ENCODE measurements around the gene IFNAR1. TPM values are rescaled to one million over a fixed set of nuclear protein-coding genes. Genes with fewer than 3 reads are reported as not detected.

The IFNAR1 gene
- total and polyA plus RNA-seq, 9 of the 15 experiments (the other 6 are each of a cell fraction or from before 2014, with no cell fraction given) = 8.6 to 31.8 (median 14.8) TPM

DNA sequence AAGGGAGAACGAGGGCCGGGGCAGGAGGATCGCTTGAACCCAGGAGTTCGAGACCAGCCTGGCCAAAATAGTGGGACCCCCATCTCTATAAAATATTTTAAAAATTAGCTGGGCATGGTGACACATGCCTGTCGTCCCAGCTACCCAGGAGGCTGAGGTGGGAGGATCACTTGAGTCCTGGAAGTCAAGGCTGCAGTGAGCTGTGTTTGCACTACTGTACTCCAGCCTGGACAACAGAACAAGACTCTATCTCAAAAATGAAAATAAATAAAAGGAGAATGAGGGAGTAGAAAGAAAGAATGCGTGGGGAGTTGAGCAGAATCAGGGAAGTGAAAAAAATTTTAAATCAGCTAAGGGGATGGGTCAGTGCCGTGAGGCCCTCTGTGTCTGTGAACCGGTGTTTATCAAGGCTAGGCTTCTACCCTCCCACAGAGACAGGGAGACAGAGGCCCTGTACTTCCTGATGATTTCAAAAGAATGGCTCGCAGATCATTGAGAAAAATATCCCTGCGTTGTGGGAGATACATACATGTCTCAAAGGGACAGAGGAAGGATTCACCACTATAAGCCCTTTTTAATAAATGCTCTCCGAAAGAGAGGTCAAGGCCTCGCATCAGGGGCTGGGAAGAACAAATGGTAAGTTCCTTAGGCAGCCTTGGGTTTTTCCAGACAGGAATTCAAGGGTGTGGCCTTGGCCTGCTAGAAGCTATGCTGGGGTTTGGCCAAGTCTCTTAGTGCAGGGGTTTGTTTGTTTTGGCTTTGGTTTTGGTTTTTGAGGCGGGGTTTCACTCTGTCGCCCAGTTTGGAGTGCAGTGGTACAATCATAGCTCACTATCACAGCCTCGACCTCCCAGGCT, 37.9 kb upstream of the IFNAR1 start (continued):
- TF ChIP-seq, protein P1, sequence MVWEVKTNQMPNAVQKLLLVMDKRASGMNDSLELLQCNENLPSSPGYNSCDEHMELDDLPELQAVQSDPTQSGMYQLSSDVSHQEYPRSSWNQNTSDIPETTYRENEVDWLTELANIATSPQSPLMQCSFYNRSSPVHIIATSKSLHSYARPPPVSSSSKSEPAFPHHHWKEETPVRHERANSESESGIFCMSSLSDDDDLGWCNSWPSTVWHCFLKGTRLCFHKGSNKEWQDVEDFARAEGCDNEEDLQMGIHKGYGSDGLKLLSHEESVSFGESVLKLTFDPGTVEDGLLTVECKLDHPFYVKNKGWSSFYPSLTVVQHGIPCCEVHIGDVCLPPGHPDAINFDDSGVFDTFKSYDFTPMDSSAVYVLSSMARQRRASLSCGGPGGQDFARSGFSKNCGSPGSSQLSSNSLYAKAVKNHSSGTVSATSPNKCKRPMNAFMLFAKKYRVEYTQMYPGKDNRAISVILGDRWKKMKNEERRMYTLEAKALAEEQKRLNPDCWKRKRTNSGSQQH (CRISPR knock-in tag; IDR thresholded peaks at IDR 0.05) = no peak
- no peak for TF ChIP-seq ZNF444 (CRISPR knock-in tag; IDR thresholded peaks at IDR 0.05)
- no peak for TF ChIP-seq RFX5 (IDR thresholded peaks at IDR 0.05; ENCODE audit: low read depth, low read length)
- no peak for TF ChIP-seq ILK (tag; IDR thresholded peaks at IDR 0.05; ENCODE audit: borderline replicate concordance, low read depth)
- TF ChIP-seq, protein P2, sequence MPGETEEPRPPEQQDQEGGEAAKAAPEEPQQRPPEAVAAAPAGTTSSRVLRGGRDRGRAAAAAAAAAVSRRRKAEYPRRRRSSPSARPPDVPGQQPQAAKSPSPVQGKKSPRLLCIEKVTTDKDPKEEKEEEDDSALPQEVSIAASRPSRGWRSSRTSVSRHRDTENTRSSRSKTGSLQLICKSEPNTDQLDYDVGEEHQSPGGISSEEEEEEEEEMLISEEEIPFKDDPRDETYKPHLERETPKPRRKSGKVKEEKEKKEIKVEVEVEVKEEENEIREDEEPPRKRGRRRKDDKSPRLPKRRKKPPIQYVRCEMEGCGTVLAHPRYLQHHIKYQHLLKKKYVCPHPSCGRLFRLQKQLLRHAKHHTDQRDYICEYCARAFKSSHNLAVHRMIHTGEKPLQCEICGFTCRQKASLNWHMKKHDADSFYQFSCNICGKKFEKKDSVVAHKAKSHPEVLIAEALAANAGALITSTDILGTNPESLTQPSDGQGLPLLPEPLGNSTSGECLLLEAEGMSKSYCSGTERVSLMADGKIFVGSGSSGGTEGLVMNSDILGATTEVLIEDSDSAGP (CRISPR knock-in tag; IDR thresholded peaks at IDR 0.05) = no peak
- no peak for TF ChIP-seq RFX7 (CRISPR knock-in tag; IDR thresholded peaks at IDR 0.05)
- TF ChIP-seq SRF (CRISPR knock-in tag; IDR thresholded peaks at IDR 0.05) = no peak
- TF ChIP-seq, protein P3, sequence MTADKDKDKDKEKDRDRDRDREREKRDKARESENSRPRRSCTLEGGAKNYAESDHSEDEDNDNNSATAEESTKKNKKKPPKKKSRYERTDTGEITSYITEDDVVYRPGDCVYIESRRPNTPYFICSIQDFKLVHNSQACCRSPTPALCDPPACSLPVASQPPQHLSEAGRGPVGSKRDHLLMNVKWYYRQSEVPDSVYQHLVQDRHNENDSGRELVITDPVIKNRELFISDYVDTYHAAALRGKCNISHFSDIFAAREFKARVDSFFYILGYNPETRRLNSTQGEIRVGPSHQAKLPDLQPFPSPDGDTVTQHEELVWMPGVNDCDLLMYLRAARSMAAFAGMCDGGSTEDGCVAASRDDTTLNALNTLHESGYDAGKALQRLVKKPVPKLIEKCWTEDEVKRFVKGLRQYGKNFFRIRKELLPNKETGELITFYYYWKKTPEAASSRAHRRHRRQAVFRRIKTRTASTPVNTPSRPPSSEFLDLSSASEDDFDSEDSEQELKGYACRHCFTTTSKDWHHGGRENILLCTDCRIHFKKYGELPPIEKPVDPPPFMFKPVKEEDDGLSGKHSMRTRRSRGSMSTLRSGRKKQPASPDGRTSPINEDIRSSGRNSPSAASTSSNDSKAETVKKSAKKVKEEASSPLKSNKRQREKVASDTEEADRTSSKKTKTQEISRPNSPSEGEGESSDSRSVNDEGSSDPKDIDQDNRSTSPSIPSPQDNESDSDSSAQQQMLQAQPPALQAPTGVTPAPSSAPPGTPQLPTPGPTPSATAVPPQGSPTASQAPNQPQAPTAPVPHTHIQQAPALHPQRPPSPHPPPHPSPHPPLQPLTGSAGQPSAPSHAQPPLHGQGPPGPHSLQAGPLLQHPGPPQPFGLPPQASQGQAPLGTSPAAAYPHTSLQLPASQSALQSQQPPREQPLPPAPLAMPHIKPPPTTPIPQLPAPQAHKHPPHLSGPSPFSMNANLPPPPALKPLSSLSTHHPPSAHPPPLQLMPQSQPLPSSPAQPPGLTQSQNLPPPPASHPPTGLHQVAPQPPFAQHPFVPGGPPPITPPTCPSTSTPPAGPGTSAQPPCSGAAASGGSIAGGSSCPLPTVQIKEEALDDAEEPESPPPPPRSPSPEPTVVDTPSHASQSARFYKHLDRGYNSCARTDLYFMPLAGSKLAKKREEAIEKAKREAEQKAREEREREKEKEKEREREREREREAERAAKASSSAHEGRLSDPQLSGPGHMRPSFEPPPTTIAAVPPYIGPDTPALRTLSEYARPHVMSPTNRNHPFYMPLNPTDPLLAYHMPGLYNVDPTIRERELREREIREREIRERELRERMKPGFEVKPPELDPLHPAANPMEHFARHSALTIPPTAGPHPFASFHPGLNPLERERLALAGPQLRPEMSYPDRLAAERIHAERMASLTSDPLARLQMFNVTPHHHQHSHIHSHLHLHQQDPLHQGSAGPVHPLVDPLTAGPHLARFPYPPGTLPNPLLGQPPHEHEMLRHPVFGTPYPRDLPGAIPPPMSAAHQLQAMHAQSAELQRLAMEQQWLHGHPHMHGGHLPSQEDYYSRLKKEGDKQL (CRISPR knock-in tag; IDR thresholded peaks at IDR 0.05; ENCODE audit: borderline replicate concordance) = no peak
- no peak for TF ChIP-seq HEY1 (CRISPR knock-in tag; IDR thresholded peaks at IDR 0.05; ENCODE audit: borderline replicate concordance)
- TF ChIP-seq, protein P4, sequence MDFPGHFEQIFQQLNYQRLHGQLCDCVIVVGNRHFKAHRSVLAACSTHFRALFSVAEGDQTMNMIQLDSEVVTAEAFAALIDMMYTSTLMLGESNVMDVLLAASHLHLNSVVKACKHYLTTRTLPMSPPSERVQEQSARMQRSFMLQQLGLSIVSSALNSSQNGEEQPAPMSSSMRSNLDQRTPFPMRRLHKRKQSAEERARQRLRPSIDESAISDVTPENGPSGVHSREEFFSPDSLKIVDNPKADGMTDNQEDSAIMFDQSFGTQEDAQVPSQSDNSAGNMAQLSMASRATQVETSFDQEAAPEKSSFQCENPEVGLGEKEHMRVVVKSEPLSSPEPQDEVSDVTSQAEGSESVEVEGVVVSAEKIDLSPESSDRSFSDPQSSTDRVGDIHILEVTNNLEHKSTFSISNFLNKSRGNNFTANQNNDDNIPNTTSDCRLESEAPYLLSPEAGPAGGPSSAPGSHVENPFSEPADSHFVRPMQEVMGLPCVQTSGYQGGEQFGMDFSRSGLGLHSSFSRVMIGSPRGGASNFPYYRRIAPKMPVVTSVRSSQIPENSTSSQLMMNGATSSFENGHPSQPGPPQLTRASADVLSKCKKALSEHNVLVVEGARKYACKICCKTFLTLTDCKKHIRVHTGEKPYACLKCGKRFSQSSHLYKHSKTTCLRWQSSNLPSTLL (IDR thresholded peaks at IDR 0.05) = no peak
- no peak for TF ChIP-seq ZNF3 (CRISPR knock-in tag; IDR thresholded peaks at IDR 0.05)
- TF ChIP-seq POU5F1 (IDR thresholded peaks at IDR 0.05; ENCODE audit: borderline replicate concordance, low read depth, low read length, partially characterized antibody) = no peak
